Skeletal muscle cell (primary cell): ENCODE data around the gene MFSD12.
"Not testable (repeated sequence)": the region's sequence is repeated elsewhere in the genome, so short reads cannot be mapped to it uniquely, and the experiment has no call there.

Experiments used
- DNase-seq: peaks from one replicate; pipeline ENCODE4 v3.0.0-alpha.2; 2010; ENCODE audit warnings: low read depth
- H3K4me3 ChIP-seq: 2 replicates; pipeline ENCODE4 v1.5.1; 2011; ENCODE audit warnings: low read depth, mild to moderate bottlenecking, control low read depth, low read length, moderate library complexity

The MFSD12 gene

GRCh38 chr19:3512562-3513228 lies 44.7 kb downstream of the MFSD12 start:
- DNase-seq, result no peak
- no peak overlapping the region for H3K4me3 ChIP-seq

- no peak overlapping the region for H3K4me3 ChIP-seq
- DNase-seq, result no peak
Observed at GRCh38 chr19:3511506-3512251, 45.7 kb downstream of the MFSD12 start.

GRCh38 chr19:3510727-3511126 lies 46.7 kb downstream of the MFSD12 start:
- no peak overlapping the region for H3K4me3 ChIP-seq
- no peak for DNase-seq

GRCh38 chr19:3509566-3509989 lies 47.8 kb downstream of the MFSD12 start:
- H3K4me3 ChIP-seq, result no peak overlapping the region
- no peak for DNase-seq

GRCh38 chr19:3508771-3509535 lies 48.4 kb downstream of the MFSD12 start:
- H3K4me3 ChIP-seq, result no peak overlapping the region
- no peak for DNase-seq

GRCh38 chr19:3508121-3508661 lies 49.2 kb downstream of the MFSD12 start:
- not testable (repeated sequence) for H3K4me3 ChIP-seq, DNase-seq

GRCh38 chr19:3507371-3508120 lies 49.8 kb downstream of the MFSD12 start:
- peak overlapping the region; percentile 82 for H3K4me3 ChIP-seq
- DNase-seq, result no peak

GRCh38 chr19:3506384-3507340 lies 50.7 kb downstream of the MFSD12 start:
- no peak for DNase-seq
- H3K4me3 ChIP-seq, result peak overlapping the region; percentile 82

GRCh38 chr19:3505598-3506383 lies 51.6 kb downstream of the MFSD12 start, which contains the start of gene FZR1:
Gene FZR1 (plus strand): TSS chr19:3506311. CDS start chr19:3522990, 16,679 bp downstream.
- DNase-seq, result peak; percentile 92
- H3K4me3 ChIP-seq, result peak within 1 kb of the TSS; percentile 86

GRCh38 chr19:3504735-3505134 lies 52.7 kb downstream of the MFSD12 start:
- no peak overlapping the region for H3K4me3 ChIP-seq
- DNase-seq, result no peak

GRCh38 chr19:3503036-3503572 lies 54.3 kb downstream of the MFSD12 start:
- H3K4me3 ChIP-seq, result no peak overlapping the region
- no peak for DNase-seq

GRCh38 chr19:3501780-3502179 lies 55.6 kb downstream of the MFSD12 start:
- no peak overlapping the region for H3K4me3 ChIP-seq

GRCh38 chr19:3500429-3501101 lies 56.8 kb downstream of the MFSD12 start, which contains the start of gene DOHH:
Gene DOHH (minus strand): TSS chr19:3500674. CDS start chr19:3496814, 3,860 bp downstream.
- DNase-seq, result peak; percentile 87
- H3K4me3 ChIP-seq, result peak within 1 kb of the TSS; percentile 96

More at GRCh38 chr19:3501780-3502179, 55.6 kb downstream of the MFSD12 start:
- no peak for DNase-seq

- H3K4me3 ChIP-seq, result peak overlapping the region; percentile 96
- DNase-seq, result no peak
Observed at GRCh38 chr19:3499738-3500428, 57.5 kb downstream of the MFSD12 start.

- no peak overlapping the region for H3K4me3 ChIP-seq
- no peak for DNase-seq
Observed at GRCh38 chr19:3497757-3498520, 59.4 kb downstream of the MFSD12 start.
